ENCODE measurements around the gene CRB1. TPM values are rescaled to one million over a fixed set of nuclear protein-coding genes. Genes with fewer than 3 reads are reported as not detected.

The CRB1 gene
- total RNA-seq, 1 experiment from 2014 or later = not detected

GRCh38 chr1:197388801-197389200, 120.7 kb downstream of the CRB1 start:
- H3K4me3 ChIP-seq (ENCODE audit: low read depth in 2 of 2, low read length in 2 of 2) = no peak overlapping the region
- BruUV-seq (replicated peaks) = no TSS peak
- H3K27me3 ChIP-seq (ENCODE audit: control insufficient read depth, insufficient read depth, low read length) = no peaks in the 10 kb centered on the region; the same call in 1 of the 2 replicates
- H3K36me3 ChIP-seq (ENCODE audit: control insufficient read depth, insufficient read depth, low read length) = no peaks in the 10 kb centered on the region
- no peaks in the 10 kb centered on the region for H3K4me1 ChIP-seq (ENCODE audit: control insufficient read depth, insufficient read depth, low read length)
- in situ Hi-C loops (cut with HindIII; ENCODE audit: low pct_unique_long_range_greater_than_20kb, low sequenced_read_pairs) (no loop called here), intact Hi-C loops (cut with micrococcal nuclease; ENCODE audit: unreplicated experiment) (no loop called here)
- ChIA-PET CTCF (no interaction called here), POLR2A (no interaction called here)
- ATAC-seq (no peak), DNase-seq (ENCODE audit: low read depth, low spot score) (no peak)
- H3K9me3 ChIP-seq (ENCODE audit: control insufficient read depth, insufficient read depth, low read depth, low read length) = no peaks in the 10 kb centered on the region
- TF ChIP-seq, protein P1, sequence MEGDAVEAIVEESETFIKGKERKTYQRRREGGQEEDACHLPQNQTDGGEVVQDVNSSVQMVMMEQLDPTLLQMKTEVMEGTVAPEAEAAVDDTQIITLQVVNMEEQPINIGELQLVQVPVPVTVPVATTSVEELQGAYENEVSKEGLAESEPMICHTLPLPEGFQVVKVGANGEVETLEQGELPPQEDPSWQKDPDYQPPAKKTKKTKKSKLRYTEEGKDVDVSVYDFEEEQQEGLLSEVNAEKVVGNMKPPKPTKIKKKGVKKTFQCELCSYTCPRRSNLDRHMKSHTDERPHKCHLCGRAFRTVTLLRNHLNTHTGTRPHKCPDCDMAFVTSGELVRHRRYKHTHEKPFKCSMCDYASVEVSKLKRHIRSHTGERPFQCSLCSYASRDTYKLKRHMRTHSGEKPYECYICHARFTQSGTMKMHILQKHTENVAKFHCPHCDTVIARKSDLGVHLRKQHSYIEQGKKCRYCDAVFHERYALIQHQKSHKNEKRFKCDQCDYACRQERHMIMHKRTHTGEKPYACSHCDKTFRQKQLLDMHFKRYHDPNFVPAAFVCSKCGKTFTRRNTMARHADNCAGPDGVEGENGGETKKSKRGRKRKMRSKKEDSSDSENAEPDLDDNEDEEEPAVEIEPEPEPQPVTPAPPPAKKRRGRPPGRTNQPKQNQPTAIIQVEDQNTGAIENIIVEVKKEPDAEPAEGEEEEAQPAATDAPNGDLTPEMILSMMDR (IDR thresholded peaks at IDR 0.05) = no peak
- no peak for TF ChIP-seq POLR2AphosphoS5 (IDR thresholded peaks at IDR 0.05; ENCODE audit: low read depth, low read length)
- no peak for TF ChIP-seq SIN3A (IDR thresholded peaks at IDR 0.05; ENCODE audit: borderline replicate concordance, insufficient read depth, low read depth, low read length)
- TF ChIP-seq TCF7L2 (IDR thresholded peaks at IDR 0.05; ENCODE audit: low read depth, low read length) = no peak
- TF ChIP-seq, protein P2, sequence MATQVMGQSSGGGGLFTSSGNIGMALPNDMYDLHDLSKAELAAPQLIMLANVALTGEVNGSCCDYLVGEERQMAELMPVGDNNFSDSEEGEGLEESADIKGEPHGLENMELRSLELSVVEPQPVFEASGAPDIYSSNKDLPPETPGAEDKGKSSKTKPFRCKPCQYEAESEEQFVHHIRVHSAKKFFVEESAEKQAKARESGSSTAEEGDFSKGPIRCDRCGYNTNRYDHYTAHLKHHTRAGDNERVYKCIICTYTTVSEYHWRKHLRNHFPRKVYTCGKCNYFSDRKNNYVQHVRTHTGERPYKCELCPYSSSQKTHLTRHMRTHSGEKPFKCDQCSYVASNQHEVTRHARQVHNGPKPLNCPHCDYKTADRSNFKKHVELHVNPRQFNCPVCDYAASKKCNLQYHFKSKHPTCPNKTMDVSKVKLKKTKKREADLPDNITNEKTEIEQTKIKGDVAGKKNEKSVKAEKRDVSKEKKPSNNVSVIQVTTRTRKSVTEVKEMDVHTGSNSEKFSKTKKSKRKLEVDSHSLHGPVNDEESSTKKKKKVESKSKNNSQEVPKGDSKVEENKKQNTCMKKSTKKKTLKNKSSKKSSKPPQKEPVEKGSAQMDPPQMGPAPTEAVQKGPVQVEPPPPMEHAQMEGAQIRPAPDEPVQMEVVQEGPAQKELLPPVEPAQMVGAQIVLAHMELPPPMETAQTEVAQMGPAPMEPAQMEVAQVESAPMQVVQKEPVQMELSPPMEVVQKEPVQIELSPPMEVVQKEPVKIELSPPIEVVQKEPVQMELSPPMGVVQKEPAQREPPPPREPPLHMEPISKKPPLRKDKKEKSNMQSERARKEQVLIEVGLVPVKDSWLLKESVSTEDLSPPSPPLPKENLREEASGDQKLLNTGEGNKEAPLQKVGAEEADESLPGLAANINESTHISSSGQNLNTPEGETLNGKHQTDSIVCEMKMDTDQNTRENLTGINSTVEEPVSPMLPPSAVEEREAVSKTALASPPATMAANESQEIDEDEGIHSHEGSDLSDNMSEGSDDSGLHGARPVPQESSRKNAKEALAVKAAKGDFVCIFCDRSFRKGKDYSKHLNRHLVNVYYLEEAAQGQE (IDR thresholded peaks at IDR 0.05; ENCODE audit: insufficient read depth in 1 of 2, low read depth in 2 of 2, low read length in 1 of 2) = no peak
- no peak overlapping the region for H3K27ac ChIP-seq (ENCODE audit: low read length)

GRCh38 chr1:197390856-197391255, 122.8 kb downstream of the CRB1 start:
- intact Hi-C loops (cut with micrococcal nuclease; ENCODE audit: unreplicated experiment) = no loop called here

More at GRCh38 chr1:197390856-197391255, 122.8 kb downstream of the CRB1 start:
- no TSS peak for BruUV-seq (replicated peaks)
- Histone ChIP-seq H3K27ac (ENCODE audit: low read length) (no peak overlapping the region), H3K9me3 (ENCODE audit: control insufficient read depth, insufficient read depth, low read depth, low read length) (no peaks in the 10 kb centered on the region), H3K4me3 (ENCODE audit: low read depth in 2 of 2, low read length in 2 of 2) (no peak overlapping the region), H3K27me3 (ENCODE audit: control insufficient read depth, insufficient read depth, low read length) (no peaks in the 10 kb centered on the region; the same call in 1 of the 2 replicates), H3K36me3 (ENCODE audit: control insufficient read depth, insufficient read depth, low read length) (no peaks in the 10 kb centered on the region), H3K4me1 (ENCODE audit: control insufficient read depth, insufficient read depth, low read length) (no peaks in the 10 kb centered on the region)
- ATAC-seq (no peak), DNase-seq (ENCODE audit: low read depth, low spot score) (no peak)
- ChIA-PET CTCF (no interaction called here), POLR2A (no interaction called here)
- in situ Hi-C loops (cut with HindIII; ENCODE audit: low pct_unique_long_range_greater_than_20kb, low sequenced_read_pairs) = no loop called here
- TF ChIP-seq SIN3A (IDR thresholded peaks at IDR 0.05; ENCODE audit: borderline replicate concordance, insufficient read depth, low read depth, low read length) (no peak), TCF7L2 (IDR thresholded peaks at IDR 0.05; ENCODE audit: low read depth, low read length) (no peak), POLR2AphosphoS5 (IDR thresholded peaks at IDR 0.05; ENCODE audit: low read depth, low read length) (no peak)
- TF ChIP-seq, protein P1 (IDR thresholded peaks at IDR 0.05) = no peak
- TF ChIP-seq, protein P2 (IDR thresholded peaks at IDR 0.05; ENCODE audit: insufficient read depth in 1 of 2, low read depth in 2 of 2, low read length in 1 of 2) = no peak

Measured in Panc1 (cell line).